Hematopoietic multipotent progenitor cell treated with erythropoietin and hydrocortisone succinate and interleukin-3 and kit ligand, for 15 days (in vitro differentiated cells): ENCODE data around the gene SAPCD2.

Experiments used
- DNase-seq: peaks from one replicate; pipeline ENCODE4 v3.0.0-alpha.2; 2015; ENCODE audit warnings: low spot score

SAPCD2 gene

DNA sequence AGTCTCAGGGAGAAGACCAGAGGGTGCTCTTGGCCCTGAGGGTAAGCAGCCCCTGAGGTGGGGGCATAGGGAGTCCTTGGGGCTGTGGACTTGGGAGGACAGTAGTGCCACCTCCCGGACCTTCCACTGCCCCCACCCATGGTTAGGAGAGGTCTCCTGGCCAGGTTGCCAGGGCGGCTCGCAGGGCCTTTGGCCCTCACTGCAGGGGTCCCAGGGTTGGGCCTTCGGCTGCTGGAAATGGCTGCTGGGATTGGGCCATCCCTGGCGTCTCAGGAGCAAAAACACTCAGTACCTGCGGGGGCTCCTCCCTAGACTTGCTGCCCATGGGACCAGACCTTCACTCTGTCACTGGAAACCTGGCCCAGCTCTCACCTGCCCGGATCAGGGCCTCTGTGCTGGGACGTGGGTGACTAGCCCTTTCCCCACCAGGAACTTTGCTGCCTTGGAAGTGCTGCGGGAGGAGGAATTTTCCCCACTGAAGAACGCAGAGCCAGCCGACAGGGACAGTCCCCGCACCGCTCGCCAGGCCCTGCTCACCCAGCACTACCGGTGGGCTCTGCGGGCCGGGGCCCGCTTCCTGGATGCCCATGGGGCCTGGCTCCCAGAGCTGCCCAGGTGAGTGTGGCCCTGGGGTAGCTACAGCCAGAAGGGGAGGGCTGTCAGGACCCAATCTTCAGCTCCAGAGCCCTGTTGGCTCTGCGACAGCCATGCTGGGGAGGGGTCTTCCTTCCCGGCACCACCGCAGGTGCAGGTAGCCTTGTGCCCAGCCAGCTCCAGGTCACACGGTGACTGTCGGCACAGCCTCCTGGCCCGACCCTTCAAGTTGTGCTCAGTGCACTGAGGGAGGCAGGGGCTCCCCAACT lies 10.1 kb upstream of the SAPCD2 start:
- no peak for DNase-seq

DNA sequence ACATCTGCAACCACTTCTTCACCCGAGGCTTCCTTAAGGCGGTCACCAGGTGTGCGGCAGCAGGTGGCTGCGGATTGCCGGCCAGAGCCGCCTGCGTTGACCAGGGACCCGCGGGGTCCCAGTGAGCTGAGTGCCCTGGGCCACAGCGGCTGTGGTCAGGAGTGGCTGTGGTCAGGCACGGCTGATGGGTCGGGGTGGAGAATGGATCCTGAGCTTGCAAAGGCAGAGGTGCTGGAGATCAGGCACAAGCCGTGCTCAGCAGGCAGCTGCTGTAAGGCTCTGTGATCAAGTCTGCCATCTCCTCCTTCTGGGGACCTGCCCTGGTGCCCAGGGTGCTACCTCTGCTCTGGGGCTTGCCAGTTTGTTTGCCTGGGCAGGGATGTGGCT lies 9.0 kb upstream of the SAPCD2 start:
- DNase-seq, result no peak

DNA sequence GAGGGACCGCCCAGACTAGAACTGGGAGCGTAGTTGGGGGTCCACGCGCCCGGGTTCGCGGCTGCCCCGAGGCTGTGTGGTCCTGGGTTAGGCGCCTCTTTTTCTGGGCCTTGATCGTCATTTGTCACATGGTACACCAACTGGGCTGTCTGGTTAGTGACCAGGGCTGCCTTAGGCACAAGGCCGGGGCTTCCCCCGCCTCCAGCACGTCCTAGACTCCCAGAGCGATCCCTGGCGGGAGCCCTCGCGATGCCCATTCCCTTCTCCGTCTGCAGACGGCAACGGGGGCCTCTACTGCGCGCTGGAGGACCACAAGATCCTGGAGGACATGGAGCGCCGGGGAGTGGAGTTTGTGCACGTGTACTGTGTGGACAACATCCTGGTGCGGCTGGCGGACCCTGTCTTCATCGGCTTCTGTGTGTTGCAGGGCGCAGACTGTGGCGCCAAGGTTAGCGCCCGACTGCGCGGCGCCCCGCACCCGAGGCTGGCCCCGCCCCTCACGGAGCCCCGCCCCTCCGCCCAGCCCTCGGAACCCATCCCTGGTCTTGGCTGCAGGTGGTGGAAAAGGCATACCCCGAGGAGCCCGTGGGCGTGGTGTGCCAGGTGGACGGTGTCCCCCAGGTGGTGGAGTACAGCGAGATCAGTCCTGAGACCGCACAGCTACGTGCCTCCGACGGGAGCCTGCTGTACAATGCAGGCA lies 8.5 kb upstream of the SAPCD2 start:
- DNase-seq, result no peak

DNA sequence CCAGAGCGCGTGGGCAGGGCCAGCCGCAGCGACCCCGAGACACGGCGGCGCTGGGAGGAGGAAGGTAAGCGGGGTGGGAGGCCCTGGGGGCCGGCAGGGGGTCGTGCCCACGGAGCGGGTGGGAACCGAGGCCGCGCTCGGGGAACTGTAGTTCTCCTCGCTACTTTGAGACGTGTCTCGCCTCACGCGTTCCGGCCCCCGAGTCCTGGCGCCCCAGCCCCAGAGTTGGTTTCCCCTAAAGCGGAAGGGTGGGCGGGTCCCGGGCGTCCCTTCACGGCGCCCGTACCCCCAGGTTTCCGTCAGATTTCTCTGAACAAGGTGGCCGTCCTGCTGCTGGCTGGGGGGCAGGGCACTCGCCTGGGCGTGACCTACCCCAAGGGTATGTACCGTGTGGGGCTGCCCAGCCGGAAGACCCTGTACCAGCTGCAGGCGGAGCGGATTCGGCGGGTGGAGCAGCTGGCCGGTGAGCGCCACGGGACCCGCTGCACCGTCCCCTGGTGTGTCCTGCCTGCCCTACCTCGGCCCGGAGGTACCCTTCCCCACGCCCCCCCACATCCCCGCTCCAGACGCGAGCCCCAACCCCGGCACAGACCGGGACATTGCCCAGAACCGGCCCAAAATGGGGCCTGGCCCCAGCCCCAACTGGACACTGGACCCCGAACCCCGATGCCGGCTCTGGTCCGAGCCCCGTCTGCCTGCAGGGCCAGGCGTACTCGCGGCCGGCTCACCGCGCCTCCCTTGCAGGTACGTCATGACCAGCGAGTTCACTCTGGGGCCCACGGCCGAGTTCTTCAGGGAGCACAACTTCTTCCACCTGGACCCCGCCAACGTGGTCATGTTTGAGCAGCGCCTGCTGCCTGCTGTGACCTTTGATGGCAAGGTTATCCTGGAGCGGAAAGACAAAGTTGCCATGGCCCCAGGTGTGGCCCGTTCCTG lies 7.7 kb upstream of the SAPCD2 start:
- no peak for DNase-seq

DNA sequence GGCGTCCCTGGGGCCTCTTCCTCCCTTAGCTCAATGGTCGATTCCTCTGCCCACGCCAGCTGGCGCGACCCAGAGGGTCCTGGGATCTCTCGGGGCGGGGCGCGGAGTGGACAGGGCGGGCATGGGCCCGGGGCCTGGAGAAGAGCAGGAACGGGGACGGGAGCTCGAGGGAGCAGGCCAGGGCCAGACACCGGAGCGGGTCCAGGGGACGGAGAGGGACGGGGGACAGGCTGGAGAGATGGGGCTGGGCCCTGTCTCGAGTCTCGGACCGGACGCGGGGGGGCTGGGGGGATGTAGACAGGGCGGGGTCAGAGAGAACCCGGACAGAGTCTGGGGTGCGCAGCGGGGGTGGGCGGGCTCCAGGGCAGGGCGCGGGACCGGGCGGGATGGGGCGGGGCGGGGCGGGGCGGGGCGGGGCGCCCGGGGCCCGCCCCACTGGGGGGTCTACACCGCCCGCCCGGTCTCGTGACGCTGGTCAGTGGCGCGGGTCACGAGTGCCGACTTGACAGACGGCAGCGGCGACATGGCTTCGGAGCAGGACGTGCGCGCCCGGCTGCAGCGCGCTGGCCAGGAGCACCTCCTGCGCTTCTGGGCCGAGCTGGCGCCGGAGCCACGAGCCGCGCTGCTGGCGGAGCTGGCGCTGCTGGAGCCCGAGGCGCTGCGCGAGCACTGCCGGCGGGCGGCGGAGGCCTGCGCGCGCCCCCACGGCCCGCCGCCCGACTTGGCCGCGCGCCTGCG lies 6.8 kb upstream of the SAPCD2 start, which contains the start of gene UAP1L1:
UAP1L1 (plus strand) TSS at position 508 of the 738 bp plus-strand sequence; CDS start at position 524, 16 bp downstream.
- peak; percentile 17 for DNase-seq

DNA sequence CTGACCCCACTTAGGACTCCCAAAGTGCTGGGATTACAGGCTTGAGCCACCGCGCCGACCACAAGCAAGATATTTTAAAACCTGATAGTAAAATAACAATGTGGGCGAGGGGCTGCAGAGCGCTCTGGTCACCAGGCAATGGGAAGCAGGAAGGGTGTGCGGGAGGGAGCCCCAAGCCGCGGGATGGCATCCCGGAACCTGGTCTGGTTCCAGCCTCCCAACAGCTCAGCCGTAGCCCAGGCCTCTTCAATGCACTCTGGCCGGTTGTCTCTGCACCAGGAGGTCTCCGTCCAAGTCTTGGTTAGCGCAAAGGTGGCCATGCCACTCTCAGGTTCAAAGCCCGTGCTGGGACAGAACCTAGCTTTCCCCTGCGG lies 6.3 kb upstream of the SAPCD2 start:
- no peak for DNase-seq

DNA sequence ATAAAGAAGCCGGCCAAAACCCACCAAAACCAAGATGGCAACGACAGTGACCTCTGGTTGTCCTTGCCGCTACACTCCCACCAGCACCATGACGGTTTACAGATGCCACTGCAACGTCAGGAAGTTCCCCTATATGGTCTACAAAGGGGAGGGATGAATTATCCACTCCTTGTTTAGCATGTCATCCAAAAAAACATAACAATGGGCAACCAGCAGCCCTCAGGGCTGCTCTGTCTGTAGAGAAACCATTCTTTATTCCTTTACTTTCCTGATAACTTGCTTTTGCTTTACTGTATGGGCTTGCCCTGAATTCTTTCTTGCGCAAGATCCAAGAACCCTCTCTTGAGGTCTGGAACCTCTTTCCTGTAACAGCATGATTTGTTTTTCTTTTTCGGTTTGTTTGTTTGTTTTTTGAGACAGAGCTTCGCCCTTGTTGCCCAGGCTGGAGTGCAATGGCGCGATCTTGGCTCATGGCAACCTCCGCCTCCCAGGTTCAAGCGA lies 5.0 kb upstream of the SAPCD2 start:
- DNase-seq, result no peak

DNA sequence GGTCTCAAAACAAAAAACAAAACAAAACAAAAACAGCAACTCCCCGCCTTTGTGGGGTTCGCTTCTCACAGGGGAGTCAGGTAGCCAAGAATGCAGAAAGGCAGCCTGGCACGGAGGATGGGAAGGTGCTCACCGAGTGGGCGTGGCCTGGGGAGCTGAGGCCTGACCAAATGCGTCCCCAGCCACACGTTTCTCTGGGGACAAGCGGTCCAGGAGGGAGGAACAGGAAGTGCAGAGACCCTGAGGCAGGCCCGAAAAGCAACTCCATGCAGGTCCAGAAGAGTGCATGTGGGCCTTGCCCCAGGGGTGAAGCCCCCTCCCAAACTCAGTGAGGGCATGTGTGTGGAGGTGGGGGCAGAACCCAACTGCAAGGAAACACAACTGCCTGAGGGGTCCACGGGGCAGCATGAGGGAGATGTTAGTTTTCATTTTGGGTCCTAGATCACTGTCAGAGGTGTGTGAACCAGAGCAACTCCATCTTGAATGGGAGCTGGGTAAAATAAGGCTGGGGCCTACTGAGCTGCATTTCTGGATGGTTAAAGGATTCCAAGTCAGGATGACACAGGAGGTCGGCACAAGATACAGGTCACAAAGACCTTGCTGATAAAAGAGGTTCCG lies 4.4 kb upstream of the SAPCD2 start:
- DNase-seq, result no peak

DNA sequence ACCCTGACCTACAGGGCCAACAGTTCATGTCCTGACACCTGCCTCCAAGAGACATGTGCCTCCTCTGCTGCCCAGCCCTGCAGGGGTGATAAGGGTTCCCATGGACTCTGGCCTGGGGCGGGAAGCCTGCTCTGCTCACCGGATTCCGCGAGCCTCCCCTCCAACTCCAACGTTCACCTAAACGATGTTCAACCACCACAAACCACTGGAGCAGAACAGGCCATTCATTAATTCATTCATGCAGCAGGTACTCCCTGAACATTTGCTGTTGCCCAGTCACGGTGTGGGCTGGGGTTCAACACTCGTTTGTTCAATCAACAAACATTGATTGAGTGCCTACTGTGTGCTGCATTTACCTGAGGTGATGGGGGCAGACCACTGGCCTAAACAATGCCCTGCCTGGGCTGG lies 3.6 kb upstream of the SAPCD2 start:
- DNase-seq, result no peak

DNA sequence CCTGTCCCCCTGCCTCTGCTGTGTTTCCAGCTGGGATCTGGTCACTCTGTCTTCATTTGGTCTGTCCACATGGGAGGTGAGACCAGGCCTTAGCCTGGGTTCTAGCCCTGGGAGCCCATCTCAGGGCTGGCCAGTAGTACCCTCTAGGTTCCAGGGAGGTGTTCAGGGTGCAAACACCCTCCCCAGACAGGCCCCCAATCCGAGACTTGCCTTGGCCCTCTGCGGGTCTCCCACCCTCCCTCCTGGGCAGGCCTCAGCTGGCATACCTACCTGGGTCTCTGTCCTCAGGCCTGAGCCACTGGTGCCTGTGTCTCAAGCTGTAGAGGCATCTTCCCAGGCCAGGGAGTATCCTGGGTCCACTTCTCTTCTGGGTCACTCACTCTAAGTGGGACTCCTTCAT lies 925 bp upstream of the SAPCD2 start:
- no peak for DNase-seq

DNA sequence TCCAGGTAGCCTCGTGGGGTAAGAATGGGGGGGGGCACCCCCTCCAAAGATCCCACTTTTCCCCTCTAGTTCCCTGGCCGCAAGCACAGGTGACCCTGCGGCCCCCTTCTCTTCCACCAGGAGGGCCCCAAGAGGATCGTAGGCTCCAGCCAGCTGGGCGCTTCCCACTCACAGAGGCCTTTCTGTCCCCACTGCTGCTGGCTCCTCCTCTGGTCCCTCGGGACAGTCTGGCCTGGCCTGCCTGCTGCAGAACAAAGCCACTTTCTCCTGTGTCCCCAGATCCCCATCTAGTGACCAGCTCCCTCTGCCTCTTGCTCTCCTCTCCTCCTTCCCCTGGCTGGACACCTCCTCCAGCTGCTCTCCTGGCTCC lies 534 bp upstream of the SAPCD2 start:
- no peak for DNase-seq

DNA sequence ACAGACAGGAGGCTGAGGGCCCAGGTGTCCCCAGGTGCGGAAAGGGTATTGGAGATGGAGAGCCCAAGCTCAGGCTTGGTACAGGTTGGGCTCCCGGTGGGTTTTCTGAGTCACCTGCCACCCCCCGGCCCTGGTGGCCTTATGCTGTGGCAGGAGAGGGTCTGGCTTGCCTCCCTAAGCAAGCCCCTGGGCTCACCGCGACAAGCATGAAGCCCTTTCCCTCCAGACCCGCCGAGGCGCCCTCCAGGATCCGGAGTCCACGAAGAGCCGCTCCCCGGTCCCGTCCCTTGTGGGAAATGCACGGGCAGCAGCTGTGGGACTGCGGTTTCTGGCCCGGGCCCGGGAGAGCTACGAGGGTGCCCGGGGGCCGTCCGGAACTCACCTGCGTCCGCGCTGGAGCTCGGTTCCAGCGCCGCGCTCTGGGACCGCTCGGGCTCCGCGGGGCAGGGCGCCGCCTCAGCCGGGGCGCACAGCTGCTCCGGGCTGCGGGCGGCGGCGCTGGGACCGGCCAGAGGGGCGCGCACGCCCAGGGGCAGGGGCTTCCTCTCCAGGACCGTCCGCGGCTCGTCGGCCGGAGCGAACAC lies 757 bp downstream of the SAPCD2 start:
- no peak for DNase-seq

DNA sequence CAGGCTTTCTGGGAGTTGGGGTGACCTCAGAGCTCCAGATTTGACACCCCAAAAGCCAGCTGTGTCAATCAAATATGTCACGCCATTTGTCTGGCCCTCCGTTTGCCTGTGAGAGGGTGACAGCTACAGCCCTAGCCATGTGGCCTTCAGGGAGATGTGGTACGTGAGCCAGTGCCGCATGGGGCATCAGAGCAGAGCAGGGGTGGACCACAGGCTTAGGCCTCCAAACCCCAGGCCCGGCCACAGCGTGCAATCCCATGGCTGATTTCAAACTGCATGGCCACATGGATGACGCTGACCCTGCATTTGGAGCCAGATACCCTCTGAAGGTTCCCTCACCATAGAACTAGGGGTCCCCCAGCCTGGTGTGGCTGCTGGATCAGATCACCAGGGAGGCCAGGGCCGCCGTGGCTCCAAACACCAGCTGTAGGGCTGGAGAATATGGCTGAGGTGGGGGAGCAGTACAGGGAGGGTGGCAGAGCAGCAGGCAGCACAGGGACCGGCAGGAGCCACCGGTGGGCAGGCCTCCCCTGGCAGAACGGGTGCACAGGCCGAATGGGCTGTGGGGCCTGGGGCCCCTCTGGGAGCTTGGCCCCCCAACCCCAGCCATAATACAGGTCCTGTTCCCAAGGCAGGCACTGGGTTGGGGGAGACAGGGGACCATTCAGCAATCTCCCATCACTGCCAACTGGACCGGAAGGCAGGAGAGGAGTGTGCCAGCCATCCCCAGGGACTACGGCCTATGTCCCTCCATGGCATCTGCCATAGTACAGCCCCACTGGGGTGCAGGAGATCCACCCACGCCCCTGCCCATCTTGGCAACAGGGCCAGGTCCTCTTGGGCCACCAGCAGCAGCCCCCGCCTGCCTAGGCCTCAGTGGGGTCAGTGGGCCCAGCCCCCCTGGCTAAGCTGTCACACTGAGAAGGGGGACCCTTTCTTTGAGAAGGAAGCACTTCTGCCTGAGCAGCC lies 1.5 kb downstream of the SAPCD2 start:
- no peak for DNase-seq

DNA sequence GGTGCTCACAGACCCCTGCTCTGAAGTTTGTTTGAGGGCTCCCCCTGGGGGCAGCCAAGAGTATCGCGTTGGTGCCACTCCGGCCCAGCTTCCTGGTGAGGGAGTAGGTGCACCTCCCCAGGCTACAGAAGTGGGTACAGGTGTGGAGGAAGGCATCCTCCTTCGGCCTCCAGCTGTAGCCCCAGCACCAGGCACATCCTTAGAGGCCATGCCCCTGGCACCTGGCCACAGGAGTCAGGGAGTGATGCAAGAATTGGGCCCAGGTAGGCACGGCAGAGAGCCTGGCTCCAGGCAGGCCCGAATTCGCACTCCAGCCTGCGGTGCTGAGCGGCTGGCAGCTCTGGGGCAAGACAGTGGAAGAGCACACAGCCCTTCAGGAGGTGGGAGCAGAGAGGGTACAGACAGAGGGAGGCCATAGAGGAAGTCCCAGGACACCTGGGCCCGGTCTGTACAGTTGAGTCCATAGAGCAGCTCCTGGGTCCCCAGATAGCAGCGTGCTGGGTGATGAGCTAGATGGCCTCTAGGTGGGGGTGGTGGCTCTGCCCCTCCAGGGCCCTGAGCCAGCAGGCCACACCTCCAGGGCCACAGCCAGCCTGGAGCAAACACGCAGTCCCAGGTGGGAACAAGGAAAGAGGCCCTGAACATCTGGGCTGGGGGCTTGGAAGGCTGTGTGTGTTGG lies 2.4 kb downstream of the SAPCD2 start:
- peak; percentile 81 for DNase-seq

DNA sequence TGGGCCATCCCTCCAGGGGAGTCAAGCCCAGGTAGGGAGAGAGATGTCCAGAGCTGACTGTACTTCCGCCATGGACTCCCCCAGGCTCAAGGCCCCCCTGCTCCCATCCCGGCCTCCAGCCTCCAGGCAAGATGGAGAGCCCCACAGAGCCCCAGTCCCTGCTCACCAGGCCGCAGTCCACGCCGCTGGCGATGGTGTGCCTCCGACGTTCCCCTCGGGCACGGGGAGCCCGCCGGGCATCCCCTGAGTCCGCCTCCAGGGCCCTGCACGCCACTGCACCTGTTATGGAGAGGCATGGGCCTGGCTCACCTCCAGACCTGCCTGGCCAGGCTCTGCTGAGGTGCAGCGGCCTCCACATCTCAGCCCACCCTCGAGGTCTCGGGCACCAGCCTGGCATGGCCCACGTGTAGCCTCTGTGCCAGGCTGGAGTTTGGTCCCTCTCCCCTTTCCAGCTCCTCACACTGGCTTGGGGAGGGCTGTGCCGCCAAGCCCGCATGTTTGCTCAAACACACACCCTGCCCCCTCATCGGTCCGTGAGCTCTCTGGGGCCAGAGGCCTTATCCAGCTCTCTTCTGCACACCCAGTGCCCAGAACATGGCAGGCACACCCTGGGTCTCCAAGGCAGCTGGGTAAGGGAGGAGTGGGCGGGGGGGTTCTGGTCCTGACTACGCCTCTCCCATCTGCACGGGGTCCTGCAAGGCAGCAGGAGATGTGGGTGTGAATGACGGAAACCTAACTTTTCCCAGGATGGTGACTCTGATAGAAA lies 4.1 kb downstream of the SAPCD2 start:
- DNase-seq, result no peak

DNA sequence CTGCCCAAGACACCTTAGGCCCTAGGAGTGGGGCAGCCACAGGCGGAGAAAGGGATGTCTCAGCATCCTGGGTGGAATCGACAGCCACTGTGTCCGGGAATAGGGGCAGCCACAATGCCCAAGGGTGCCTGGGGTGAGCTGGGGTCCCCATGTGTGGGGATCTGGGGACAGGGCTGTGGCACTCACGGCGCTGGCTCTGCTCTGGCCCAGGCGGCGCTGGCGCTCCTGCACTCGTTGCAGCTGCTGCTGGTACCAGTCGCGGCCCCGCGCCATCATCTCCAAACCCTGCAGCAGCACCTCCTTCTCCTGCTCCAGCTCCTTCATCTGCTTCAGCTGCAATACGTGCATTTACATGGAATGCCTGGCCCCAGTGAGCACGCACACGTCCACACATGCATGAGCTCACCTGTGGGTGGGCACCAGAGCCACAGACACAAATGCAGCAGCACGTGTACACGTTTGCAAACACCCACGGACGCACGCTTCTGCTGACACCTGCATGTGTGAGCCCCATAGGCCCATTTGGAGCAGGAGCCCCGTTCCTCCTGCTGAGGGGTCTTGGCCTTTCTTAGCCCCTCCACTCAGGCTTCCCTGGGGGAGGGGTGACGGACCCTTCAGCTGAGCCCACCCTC lies 4.9 kb downstream of the SAPCD2 start:
- no peak for DNase-seq

DNA sequence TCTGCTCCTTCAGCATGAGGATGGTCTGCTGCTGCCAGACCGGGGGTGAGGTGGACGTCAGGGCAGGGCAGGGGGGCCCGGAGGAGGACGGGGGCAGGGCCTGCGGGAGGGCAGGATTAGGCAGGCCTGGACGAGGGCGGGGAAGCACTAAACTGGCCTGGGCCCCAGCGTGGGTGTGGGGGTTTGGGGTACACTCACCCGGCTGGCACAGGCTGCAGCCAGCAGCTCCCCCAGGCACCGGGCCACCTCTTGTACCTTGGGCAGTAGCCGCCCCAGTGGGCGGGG lies 5.5 kb downstream of the SAPCD2 start:
- no peak for DNase-seq
